ENCODE results near the gene CGNL1. TPM values are rescaled to one million over a fixed set of nuclear protein-coding genes. Genes with fewer than 3 reads are reported as not detected.

Gene CGNL1
- total RNA-seq, 6 donors from 2014 or later, result 40.1 to 81.8 (median 63.0) TPM

DNA sequence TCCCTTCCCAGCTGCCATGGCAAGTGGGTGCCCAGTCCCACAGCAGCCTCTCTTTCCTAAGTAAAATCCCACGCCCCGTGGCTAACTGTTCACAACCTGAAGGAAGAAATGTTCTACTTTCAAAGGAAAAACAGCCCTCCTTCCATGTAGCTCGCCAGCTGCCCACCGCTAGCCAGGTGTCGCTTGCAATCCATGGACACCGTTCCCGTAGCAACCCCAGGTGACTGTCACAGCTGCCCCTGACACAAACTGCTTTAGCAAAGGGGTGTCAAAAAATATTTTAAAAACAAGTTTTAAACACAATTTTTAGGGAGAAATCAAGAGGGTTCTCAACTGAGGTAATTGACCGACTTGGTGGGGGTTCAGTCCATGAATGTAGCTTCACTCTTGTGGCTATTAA lies 21.0 kb upstream of the CGNL1 start:
- no peak for DNase-seq
- Histone ChIP-seq H3K9me3 (no peaks in the 10 kb centered on the region), H3K4me3 (no peak overlapping the region), H3K27ac (no peak overlapping the region), H3K36me3 (no peaks in the 10 kb centered on the region), H3K27me3 (no peaks in the 10 kb centered on the region), H3K4me1 (no peaks in the 10 kb centered on the region)
- 90 to 91% methylated on average over 8 of the region's 8 CpGs for WGBS, 2 donors
- no peak for TF ChIP-seq EP300 (IDR thresholded peaks at IDR 0.05)
- no peak for TF ChIP-seq POLR2A (IDR thresholded peaks at IDR 0.05)
- no peak for TF ChIP-seq POLR2AphosphoS5 (IDR thresholded peaks at IDR 0.05)
- TF ChIP-seq, protein P1, sequence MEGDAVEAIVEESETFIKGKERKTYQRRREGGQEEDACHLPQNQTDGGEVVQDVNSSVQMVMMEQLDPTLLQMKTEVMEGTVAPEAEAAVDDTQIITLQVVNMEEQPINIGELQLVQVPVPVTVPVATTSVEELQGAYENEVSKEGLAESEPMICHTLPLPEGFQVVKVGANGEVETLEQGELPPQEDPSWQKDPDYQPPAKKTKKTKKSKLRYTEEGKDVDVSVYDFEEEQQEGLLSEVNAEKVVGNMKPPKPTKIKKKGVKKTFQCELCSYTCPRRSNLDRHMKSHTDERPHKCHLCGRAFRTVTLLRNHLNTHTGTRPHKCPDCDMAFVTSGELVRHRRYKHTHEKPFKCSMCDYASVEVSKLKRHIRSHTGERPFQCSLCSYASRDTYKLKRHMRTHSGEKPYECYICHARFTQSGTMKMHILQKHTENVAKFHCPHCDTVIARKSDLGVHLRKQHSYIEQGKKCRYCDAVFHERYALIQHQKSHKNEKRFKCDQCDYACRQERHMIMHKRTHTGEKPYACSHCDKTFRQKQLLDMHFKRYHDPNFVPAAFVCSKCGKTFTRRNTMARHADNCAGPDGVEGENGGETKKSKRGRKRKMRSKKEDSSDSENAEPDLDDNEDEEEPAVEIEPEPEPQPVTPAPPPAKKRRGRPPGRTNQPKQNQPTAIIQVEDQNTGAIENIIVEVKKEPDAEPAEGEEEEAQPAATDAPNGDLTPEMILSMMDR (IDR thresholded peaks at IDR 0.05), result no peak
- ATAC-seq (ENCODE audit: low FRiP score in 2 of 2), result no peak

DNA sequence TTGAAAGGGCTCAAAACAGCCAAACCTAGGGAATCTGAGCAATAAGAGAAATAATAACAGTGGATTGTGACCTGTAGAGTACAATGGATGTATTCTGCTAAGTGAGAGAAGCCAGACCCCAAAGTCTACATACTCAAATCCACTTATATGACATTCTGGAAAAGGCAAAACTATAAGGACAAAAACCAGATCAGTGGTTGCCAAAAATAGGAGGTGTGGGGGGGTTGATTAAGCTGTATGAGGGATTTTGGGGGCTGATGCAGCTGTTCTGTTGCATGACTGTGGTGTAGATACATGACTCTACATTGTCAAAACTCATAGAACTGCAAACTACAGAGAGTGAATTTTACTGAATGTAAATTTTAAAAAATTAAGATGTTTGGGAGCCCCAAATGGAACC lies 20.1 kb upstream of the CGNL1 start:
- no peak overlapping the region for H3K27ac ChIP-seq
- no peak for ATAC-seq (ENCODE audit: low FRiP score in 2 of 2)

GRCh38 chr15:57356636-57357035 lies 19.7 kb upstream of the CGNL1 start:
- WGBS, 2 donors, result 74 to 80% methylated on average over 4 of the region's 4 CpGs
- no peak overlapping the region for H3K27ac ChIP-seq

More for the DNA sequence above, 20.1 kb upstream of the CGNL1 start:
- DNase-seq, result no peak
- H3K4me1 ChIP-seq, result no peaks in the 10 kb centered on the region
- no peaks in the 10 kb centered on the region for H3K9me3 ChIP-seq
- no peaks in the 10 kb centered on the region for H3K36me3 ChIP-seq
- no peaks in the 10 kb centered on the region for H3K27me3 ChIP-seq
- H3K4me3 ChIP-seq, result no peak overlapping the region
- TF ChIP-seq POLR2A (IDR thresholded peaks at IDR 0.05) (no peak), EP300 (IDR thresholded peaks at IDR 0.05) (no peak), POLR2AphosphoS5 (IDR thresholded peaks at IDR 0.05) (no peak)
- TF ChIP-seq, protein P1 (IDR thresholded peaks at IDR 0.05), result no peak

GRCh38 chr15:57357799-57358198 lies 18.5 kb upstream of the CGNL1 start:
- Histone ChIP-seq H3K4me3 (no peak overlapping the region), H3K9me3 (no peaks in the 10 kb centered on the region), H3K4me1 (no peaks in the 10 kb centered on the region), H3K36me3 (no peaks in the 10 kb centered on the region), H3K27me3 (no peaks in the 10 kb centered on the region), H3K27ac (no peak overlapping the region)
- TF ChIP-seq, protein P1 (IDR thresholded peaks at IDR 0.05), result no peak
- WGBS, 2 donors, result 86 to 95% methylated on average over 1 of the region's 1 CpG
- DNase-seq, result no peak
- no peak for ATAC-seq (ENCODE audit: low FRiP score in 2 of 2)

More at GRCh38 chr15:57356636-57357035, 19.7 kb upstream of the CGNL1 start:
- Histone ChIP-seq H3K36me3 (no peaks in the 10 kb centered on the region), H3K4me1 (no peaks in the 10 kb centered on the region), H3K4me3 (no peak overlapping the region), H3K9me3 (no peaks in the 10 kb centered on the region), H3K27me3 (no peaks in the 10 kb centered on the region)
- ATAC-seq (ENCODE audit: low FRiP score in 2 of 2), result peak in 1 of 2 donors; percentile 62
- TF ChIP-seq EP300 (IDR thresholded peaks at IDR 0.05), result no peak
- TF ChIP-seq POLR2AphosphoS5 (IDR thresholded peaks at IDR 0.05), result no peak
- no peak for TF ChIP-seq POLR2A (IDR thresholded peaks at IDR 0.05)
- TF ChIP-seq, protein P1 (IDR thresholded peaks at IDR 0.05), result no peak
- no peak for DNase-seq

GRCh38 chr15:57358571-57358970 lies 17.7 kb upstream of the CGNL1 start:
- DNase-seq (no peak), ATAC-seq (ENCODE audit: low FRiP score in 2 of 2) (no peak)
- Histone ChIP-seq H3K4me3 (no peak overlapping the region), H3K9me3 (no peaks in the 10 kb centered on the region), H3K36me3 (no peaks in the 10 kb centered on the region), H3K4me1 (no peaks in the 10 kb centered on the region), H3K27ac (no peak overlapping the region), H3K27me3 (no peaks in the 10 kb centered on the region)
- 74 to 82% methylated on average over 2 of the region's 2 CpGs for WGBS, 2 donors
- no peak for TF ChIP-seq EP300 (IDR thresholded peaks at IDR 0.05)
- TF ChIP-seq POLR2AphosphoS5 (IDR thresholded peaks at IDR 0.05), result no peak
- TF ChIP-seq, protein P1 (IDR thresholded peaks at IDR 0.05), result no peak
- no peak for TF ChIP-seq POLR2A (IDR thresholded peaks at IDR 0.05)

All from upper lobe of left lung (tissue), 6 donors.